ENCODE data around the gene ZNF791.
"Not testable (repeated sequence)": the region's sequence is repeated elsewhere in the genome, so short reads cannot be mapped to it uniquely, and the experiment has no call there.

The ZNF791 gene

DNA sequence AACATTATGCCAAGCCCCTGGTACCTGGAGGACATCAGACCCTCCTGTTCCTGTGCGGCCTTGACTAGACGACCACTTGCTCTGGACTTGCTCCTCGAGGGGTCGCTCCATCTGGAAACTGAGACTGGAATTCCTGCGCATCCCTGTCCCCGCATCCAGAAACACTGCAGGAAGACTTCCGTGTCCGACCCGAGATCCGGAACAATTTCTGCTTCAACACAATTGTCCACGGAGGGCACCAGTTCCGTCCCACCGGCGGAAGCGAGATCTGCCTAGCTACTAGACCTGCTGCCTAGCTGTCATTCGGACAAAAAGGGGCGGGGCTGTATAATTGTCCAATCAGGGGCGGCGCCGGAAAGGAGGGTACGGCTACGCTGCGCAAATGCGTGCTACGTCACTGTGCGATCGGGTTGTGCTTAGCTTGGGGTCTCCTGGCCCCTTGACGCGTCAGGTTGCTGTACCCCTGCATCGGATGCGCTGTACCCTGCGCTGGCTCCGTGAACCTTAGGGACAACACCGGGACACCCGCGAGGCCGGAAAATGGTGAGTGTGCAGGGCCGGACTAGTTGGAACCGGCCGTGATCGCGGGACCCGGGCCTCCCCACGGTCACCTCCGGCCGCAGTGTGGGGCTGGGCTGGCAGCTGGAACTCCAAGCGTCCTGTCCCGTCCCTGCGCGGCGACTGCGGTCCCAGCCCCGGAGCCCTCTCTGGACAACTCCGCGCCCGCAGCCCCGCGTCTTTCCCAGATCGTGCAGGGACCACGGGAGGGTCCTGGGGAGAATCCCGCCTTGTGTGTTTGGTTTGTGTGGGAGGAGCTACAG lies at the start of gene ZNF791, which contains the start of gene ZNF490:
Gene ZNF791 (plus strand): TSS at position 381 of the 821 bp plus-strand sequence. CDS start 160 bp downstream, at position 541.
Gene ZNF490 (minus strand): TSS at position 274 of the 821 bp plus-strand sequence. CDS start 133 bp downstream, at position 141.
- peak; percentile 96 for DNase-seq (ENCODE audit: low read depth)
- H3K4me3 ChIP-seq (ENCODE audit: low read length): peak within 1 kb of the TSS; percentile 100
- TF ChIP-seq, protein P1, sequence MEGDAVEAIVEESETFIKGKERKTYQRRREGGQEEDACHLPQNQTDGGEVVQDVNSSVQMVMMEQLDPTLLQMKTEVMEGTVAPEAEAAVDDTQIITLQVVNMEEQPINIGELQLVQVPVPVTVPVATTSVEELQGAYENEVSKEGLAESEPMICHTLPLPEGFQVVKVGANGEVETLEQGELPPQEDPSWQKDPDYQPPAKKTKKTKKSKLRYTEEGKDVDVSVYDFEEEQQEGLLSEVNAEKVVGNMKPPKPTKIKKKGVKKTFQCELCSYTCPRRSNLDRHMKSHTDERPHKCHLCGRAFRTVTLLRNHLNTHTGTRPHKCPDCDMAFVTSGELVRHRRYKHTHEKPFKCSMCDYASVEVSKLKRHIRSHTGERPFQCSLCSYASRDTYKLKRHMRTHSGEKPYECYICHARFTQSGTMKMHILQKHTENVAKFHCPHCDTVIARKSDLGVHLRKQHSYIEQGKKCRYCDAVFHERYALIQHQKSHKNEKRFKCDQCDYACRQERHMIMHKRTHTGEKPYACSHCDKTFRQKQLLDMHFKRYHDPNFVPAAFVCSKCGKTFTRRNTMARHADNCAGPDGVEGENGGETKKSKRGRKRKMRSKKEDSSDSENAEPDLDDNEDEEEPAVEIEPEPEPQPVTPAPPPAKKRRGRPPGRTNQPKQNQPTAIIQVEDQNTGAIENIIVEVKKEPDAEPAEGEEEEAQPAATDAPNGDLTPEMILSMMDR (conservative IDR thresholded peaks at IDR 0.05; ENCODE audit: low read length): peak; percentile 13; the same call in 1 of the 2 replicates

DNA sequence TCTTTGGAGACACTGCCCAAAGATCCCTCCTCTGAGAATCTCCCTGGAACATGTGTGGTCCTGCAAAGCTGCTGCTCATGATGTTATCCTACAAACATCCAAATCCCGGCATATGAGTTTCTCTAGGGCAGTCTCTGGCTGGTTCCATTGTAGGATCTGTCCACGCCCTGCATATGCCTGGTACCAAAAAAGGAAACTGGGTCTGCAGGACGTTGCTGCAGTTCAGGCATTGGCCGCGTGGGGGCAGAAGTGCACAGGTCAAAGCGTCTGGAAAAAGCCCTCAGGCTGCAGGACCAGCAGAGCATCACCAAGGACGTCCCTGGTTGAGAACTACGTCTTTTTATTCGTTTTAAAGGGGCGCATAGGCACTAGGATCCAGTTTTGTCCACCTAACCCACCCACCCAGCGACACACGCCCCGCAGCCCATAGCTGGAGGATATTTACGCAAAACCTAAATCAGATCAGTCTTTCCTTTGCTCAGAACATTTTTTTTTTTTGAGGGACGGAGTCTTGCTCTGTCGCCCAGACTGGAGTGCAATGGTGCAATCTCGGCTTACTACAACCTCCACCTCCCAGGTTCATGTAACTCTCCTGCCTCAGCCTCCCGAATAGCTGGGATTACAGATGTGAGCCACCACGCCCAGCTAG lies 46.6 kb upstream of the ZNF791 start:
- TF ChIP-seq, protein P1 (conservative IDR thresholded peaks at IDR 0.05; ENCODE audit: low read length): peak; percentile 99
- H3K4me3 ChIP-seq (ENCODE audit: low read length): no peak overlapping the region
- peak; percentile 91 for DNase-seq (ENCODE audit: low read depth)

DNA sequence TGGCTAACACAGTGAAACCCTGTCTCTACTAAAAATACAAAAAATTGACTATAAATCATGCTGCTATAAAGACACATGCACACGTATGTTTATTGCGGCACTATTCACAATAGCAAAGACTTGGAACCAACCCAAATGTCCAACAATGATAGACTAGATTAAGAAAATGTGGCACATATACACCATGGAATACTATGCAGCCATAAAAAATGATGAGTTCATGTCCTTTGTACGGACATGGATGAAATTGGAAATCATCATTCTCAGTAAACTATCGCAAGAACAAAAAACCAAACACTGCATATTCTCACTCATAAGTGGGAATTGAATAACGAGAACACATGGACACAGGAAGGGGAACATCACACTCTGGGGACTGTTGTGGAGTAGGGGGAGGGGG lies 44.3 kb upstream of the ZNF791 start:
- DNase-seq (ENCODE audit: low read depth); H3K4me3 ChIP-seq (ENCODE audit: low read length): not testable (repeated sequence)

DNA sequence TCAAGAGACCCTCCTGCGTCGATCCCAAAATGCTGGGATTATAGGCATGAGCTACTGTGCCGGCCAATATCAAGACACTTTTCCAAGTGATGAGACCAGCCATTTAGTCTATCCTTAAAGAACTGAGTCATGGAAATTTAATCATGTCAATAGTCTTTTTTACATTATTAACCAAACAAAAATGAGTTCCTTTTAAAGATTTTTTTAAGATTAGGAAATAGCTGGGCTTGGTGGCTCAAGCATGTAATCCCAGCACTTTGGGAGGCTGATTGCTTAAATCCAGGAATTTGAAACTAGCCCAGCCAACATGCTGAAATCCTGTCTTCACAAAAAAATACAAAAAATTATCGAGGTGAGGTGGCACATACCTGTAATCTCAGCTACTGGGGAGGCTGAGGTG lies 42.8 kb upstream of the ZNF791 start:
- DNase-seq (ENCODE audit: low read depth): peak; percentile 54
- TF ChIP-seq, protein P1 (conservative IDR thresholded peaks at IDR 0.05; ENCODE audit: low read length): no peak
- H3K4me3 ChIP-seq (ENCODE audit: low read length): no peak overlapping the region

DNA sequence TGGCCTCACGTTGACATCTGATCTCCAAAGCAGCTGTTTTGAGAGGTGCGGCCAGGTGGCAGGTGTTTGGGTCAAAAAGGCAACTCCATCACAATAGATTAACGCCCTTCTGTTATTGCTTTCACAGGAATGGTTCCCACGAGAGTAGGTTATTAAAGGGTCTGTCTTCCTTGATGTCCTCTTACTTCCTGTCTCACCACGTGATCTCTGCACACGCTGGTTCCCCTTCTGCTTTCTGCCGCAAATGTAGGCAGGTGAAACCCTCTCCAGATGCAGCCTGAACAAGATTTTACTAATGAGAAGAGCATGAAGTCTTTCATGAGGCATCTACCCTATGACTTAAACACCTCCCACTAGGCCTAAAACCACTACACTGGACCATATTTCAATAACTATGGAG lies 36.7 kb upstream of the ZNF791 start:
- no peak overlapping the region for H3K4me3 ChIP-seq (ENCODE audit: low read length)
- DNase-seq (ENCODE audit: low read depth): no peak
- TF ChIP-seq, protein P1 (conservative IDR thresholded peaks at IDR 0.05; ENCODE audit: low read length): no peak

DNA sequence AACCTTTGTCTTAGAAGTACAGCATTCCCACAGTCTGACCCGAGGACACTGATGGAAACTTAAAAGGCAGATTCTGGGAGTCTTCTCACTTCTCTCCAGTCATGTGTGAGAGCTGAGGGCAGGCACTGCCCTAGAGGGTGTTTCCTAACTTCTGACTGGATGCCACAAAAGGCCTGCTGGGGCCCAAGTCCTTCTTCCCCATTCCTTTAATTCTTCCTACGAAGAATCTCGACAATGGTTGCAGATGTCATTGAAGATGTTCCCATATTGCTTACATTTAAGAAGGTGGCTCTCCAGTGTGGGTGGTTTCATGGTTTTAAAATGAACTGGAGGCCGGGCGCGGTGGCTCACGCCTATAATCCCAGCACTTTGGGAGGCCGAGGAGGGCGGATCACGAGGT lies 32.1 kb upstream of the ZNF791 start:
- DNase-seq (ENCODE audit: low read depth): no peak
- TF ChIP-seq, protein P1 (conservative IDR thresholded peaks at IDR 0.05; ENCODE audit: low read length): no peak
- no peak overlapping the region for H3K4me3 ChIP-seq (ENCODE audit: low read length)

DNA sequence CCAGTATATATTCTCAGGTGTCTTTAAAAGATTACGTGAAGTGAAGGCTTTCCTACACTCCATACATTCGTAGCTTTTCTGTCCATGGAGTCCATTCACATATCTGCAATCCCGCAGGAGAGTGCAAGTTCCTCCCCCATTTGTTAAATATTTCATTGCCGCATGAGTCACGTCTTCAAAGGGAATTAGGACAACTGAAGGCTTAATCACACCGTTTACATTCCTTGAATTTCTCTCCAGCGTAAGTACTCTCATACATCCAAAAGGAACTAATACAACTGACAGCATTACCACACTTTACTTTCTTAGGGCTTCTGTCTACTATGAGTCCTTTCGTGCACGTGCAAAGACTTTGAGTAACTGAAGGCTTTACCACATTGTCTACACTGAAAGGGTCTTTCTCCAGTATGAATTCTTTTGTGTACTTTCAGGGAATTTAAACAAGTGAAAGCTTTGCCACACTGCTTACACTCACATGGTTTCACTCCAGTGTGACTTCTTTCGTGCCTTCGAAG lies 30.5 kb upstream of the ZNF791 start:
- H3K4me3 ChIP-seq (ENCODE audit: low read length): no peak overlapping the region
- TF ChIP-seq, protein P1 (conservative IDR thresholded peaks at IDR 0.05; ENCODE audit: low read length): no peak
- peak; percentile 74 for DNase-seq (ENCODE audit: low read depth)

Measured in AG10803 (cell line).